Measurements from ENCODE around the gene TGFBR3.

TGFBR3 gene

GRCh38 chr1:91828583-91829281 is 57.2 kb downstream of the TGFBR3 start:
- no peak for TF ChIP-seq CTCF (IDR thresholded peaks at IDR 0.05; ENCODE audit: control insufficient read depth, extremely low read depth, insufficient read depth)
- DNase-seq (ENCODE audit: low read depth) = no peak
- H3K4me3 ChIP-seq (ENCODE audit: low read depth, low read length) = no peak overlapping the region

- no peak for DNase-seq (ENCODE audit: low read depth)
- H3K4me3 ChIP-seq (ENCODE audit: low read depth, low read length) = no peak overlapping the region
These were observed 58.3 kb downstream of the TGFBR3 start for GRCh38 chr1:91827459-91828321.

GRCh38 chr1:91827087-91827458 is 58.9 kb downstream of the TGFBR3 start:
- TF ChIP-seq CTCF (IDR thresholded peaks at IDR 0.05; ENCODE audit: control insufficient read depth, extremely low read depth, insufficient read depth) = no peak
- H3K4me3 ChIP-seq (ENCODE audit: low read depth, low read length) = no peak overlapping the region
- DNase-seq (ENCODE audit: low read depth) = no peak

More at GRCh38 chr1:91827459-91828321, 58.3 kb downstream of the TGFBR3 start:
- TF ChIP-seq CTCF (IDR thresholded peaks at IDR 0.05; ENCODE audit: control insufficient read depth, extremely low read depth, insufficient read depth) = no peak

- DNase-seq (ENCODE audit: low read depth) = no peak
- no peak for TF ChIP-seq CTCF (IDR thresholded peaks at IDR 0.05; ENCODE audit: control insufficient read depth, extremely low read depth, insufficient read depth)
- no peak overlapping the region for H3K4me3 ChIP-seq (ENCODE audit: low read depth, low read length)
These were observed 59.3 kb downstream of the TGFBR3 start for GRCh38 chr1:91826649-91827048.

GRCh38 chr1:91826248-91826647 is 59.7 kb downstream of the TGFBR3 start:
- TF ChIP-seq CTCF (IDR thresholded peaks at IDR 0.05; ENCODE audit: control insufficient read depth, extremely low read depth, insufficient read depth) = no peak
- H3K4me3 ChIP-seq (ENCODE audit: low read depth, low read length) = no peak overlapping the region
- no peak for DNase-seq (ENCODE audit: low read depth)

- TF ChIP-seq CTCF (IDR thresholded peaks at IDR 0.05; ENCODE audit: control insufficient read depth, extremely low read depth, insufficient read depth) = no peak
- H3K4me3 ChIP-seq (ENCODE audit: low read depth, low read length) = no peak overlapping the region
- DNase-seq (ENCODE audit: low read depth) = no peak
These were observed 64.7 kb downstream of the TGFBR3 start for GRCh38 chr1:91821126-91821868.

All from LNCaP clone FGC (cell line).